Liver (tissue), 3 donors: Measurements from ENCODE around the gene CXCL11.

ENCODE experiments used
- ATF3 ChIP-seq: IDR thresholded peaks from 2 replicates; pipeline ENCODE4 v1.6.1; 2016; ENCODE audit warnings: antibody characterized with exemption
- CTCF ChIP-seq: fragments of 150-350 bp; IDR thresholded peaks from 2 replicates; pipeline ENCODE4 v1.5.1; 2017; ENCODE audit warnings: improper control_type of control experiment, low read depth, low read length; ENCODE audit not compliant: missing input control
- EGR1 ChIP-seq, 2 donors: IDR thresholded peaks; 2 replicates each; pipeline ENCODE4 v1.6.1; 2016 to 2018; ENCODE audit warnings: antibody characterized with exemption in 2 of 2, low read depth in 2 of 2
- GABPA ChIP-seq, 2 donors: IDR thresholded peaks in 1 of 2; conservative IDR thresholded peaks in 1 of 2; 2 replicates each; pipeline ENCODE4 v1.6.1; 2016; ENCODE audit warnings: antibody characterized with exemption in 2 of 2, mild to moderate bottlenecking in 1 of 2, moderate library complexity in 1 of 2
- HNF4A ChIP-seq, 2 donors: conservative IDR thresholded peaks; 2 replicates each; pipeline ENCODE4 v1.6.1; 2016; ENCODE audit warnings: antibody characterized with exemption in 2 of 2, mild to moderate bottlenecking in 2 of 2
- JUND ChIP-seq, 2 donors: IDR thresholded peaks; 2 replicates each; pipeline ENCODE4 v1.6.1; 2016; ENCODE audit warnings: antibody characterized with exemption in 2 of 2
- MAX ChIP-seq: IDR thresholded peaks from 2 replicates; pipeline ENCODE4 v1.6.1; 2016; ENCODE audit warnings: antibody characterized with exemption
- RAD21 ChIP-seq, 2 donors: IDR thresholded peaks; 2 replicates each; pipeline ENCODE4 v1.6.1; 2016; ENCODE audit warnings: antibody characterized with exemption in 2 of 2, mild to moderate bottlenecking in 2 of 2
- REST ChIP-seq: IDR thresholded peaks from 2 replicates; pipeline ENCODE4 v1.6.1; 2016; ENCODE audit warnings: antibody characterized with exemption, mild to moderate bottlenecking
- RXRA ChIP-seq, 2 donors: IDR thresholded peaks; 2 replicates each; pipeline ENCODE4 v1.6.1; 2017 to 2018; ENCODE audit warnings: antibody characterized with exemption in 2 of 2, mild to moderate bottlenecking in 1 of 2
- SP1 ChIP-seq: IDR thresholded peaks from 2 replicates; pipeline ENCODE4 v1.6.1; 2018; ENCODE audit warnings: antibody characterized with exemption, mild to moderate bottlenecking
- YY1 ChIP-seq: IDR thresholded peaks from 2 replicates; pipeline ENCODE4 v1.6.1; 2016; ENCODE audit warnings: antibody characterized with exemption, mild to moderate bottlenecking
- donor health status: healthy.
- donor health status: healthy.

- TF ChIP-seq MAX, result no peak
- TF ChIP-seq CTCF, result no peak
- TF ChIP-seq SP1, result no peak
- TF ChIP-seq RAD21 (IDR thresholded peaks at IDR 0.05), result no peak
- no peak for TF ChIP-seq JUND (IDR thresholded peaks at IDR 0.05)
- TF ChIP-seq ATF3, result no peak
- no peak for TF ChIP-seq GABPA (IDR thresholded peaks at IDR 0.05 in 1 of 2, conservative IDR thresholded peaks at IDR 0.05 in 1 of 2)
- TF ChIP-seq YY1, result no peak
- no peak for TF ChIP-seq REST
- no peak for TF ChIP-seq RXRA (IDR thresholded peaks at IDR 0.05)
- no peak for TF ChIP-seq HNF4A (conservative IDR thresholded peaks at IDR 0.05)
- TF ChIP-seq EGR1 (IDR thresholded peaks at IDR 0.05; ENCODE audit: low read depth in 2 of 2), result no peak
Observed at GRCh38 chr4:76003620-76004019, 32.2 kb downstream of the CXCL11 start.
